DOHH2 (cell line): Measurements from ENCODE around the gene SOWAHD.

Source experiments
- CTCF ChIP-seq: fragments of 200-600 bp; sonication (generic); IDR thresholded peaks from one replicate; pipeline ENCODE4 v1.5.1; 2014; ENCODE audit warnings: antibody characterized with exemption, mild to moderate bottlenecking, low read depth, low read length; ENCODE audit not compliant: poor library complexity, severe bottlenecking
- EZH2phosphoT487 ChIP-seq: fragments of 200-600 bp; sonication (generic); IDR thresholded peaks from 2 replicates; pipeline ENCODE4 v1.6.1; 2017; ENCODE audit warnings: borderline replicate concordance, mild to moderate bottlenecking, antibody characterized with exemption, low read length, moderate library complexity, mixed read lengths

GRCh38 chrX:119728487-119728886 lies 29.9 kb upstream of the SOWAHD start:
- TF ChIP-seq CTCF: no peak
- TF ChIP-seq EZH2phosphoT487: no peak
